HG02884 (cell line): ENCODE data around the gene LTC4S.

Source experiments
- ATAC-seq: cut with Tn5 transposase; IDR thresholded peaks from one replicate; pipeline ENCODE4 v1.9.1; 2021; ENCODE audit warnings: mild to moderate bottlenecking, moderate library complexity; ENCODE audit not compliant: unreplicated experiment

LTC4S gene

DNA sequence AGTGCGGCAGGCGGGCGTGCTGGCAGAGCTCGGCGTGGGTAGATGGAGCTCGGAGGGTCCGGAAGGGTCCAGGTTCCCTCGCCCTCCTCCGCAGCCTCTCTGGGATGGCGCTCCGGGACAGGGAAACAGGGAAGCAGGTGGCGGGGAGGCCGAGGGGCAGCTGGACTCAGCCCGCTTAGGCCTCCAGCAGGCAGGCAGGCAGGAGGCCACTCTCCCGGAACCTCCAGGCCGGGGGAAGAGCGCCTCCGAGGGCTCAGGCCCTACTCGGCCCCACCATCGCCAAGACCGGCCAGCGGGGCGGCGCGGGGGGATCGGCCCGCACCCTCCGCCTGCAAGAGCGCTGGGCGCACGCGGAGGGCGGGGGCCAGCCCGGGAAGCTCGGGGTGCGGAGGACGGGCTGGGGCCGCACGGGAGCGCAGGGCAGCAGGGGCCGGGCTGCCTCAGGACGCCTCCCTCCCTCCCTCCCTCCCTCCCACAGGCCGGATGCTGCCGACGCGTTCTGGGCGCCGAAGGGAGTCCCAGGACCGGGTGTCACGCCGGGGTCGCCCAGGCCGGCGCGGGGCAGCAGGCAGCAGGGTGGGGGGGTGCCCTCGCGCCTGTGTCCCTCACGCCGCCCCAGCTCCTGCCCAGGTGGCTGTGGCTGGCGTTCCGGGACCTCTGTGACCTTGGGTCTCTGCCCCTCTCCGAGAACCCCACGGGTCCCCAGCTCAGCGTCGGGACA, 11.9 kb downstream of the LTC4S start:
- ATAC-seq: peak; percentile 8

DNA sequence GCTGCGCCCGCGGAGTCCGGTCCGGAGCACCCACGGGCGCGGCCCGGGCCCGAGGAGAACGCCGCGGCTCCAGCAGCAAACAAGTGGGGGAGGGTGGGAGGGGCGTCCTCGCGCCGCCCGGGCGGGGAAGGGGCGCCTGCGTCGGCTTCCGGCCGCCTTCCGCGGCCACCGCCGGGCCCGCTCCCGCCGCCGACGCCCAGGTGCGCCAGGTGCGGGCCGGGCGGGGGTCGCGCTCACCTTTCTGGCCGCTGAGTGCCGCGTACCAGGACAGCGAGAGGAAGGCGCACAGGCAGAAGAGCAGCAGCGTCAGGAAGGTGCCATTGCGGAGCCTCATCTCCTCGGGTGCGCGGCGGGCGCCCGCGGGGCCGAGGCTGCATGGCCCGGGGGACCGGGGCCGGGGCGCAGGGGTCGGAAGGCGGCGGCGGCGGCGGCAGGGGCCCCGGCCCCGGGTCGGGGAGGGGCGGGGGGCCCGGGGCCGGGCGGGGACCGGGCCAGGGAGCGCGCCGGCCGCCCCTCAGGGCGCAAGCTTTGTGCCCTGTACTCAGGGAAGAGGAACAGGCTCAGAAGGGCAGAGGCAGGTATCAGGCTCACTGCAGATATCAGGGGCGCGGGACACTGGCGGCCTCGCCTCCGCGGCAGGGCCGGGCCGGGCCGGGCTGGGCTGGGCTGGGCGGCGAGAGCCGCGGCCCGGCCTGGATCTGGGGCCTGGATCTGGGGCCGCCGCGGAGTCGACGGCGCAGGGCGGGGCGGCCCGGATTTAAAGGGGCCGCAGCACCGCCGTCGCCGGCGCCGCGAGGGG, 12.7 kb downstream of the LTC4S start, which contains the start of gene MGAT4B:
TSS of gene MGAT4B (minus strand) at position 617 of the 799 bp plus-strand sequence. CDS start at position 334, 283 bp downstream.
- ATAC-seq: peak; percentile 69

DNA sequence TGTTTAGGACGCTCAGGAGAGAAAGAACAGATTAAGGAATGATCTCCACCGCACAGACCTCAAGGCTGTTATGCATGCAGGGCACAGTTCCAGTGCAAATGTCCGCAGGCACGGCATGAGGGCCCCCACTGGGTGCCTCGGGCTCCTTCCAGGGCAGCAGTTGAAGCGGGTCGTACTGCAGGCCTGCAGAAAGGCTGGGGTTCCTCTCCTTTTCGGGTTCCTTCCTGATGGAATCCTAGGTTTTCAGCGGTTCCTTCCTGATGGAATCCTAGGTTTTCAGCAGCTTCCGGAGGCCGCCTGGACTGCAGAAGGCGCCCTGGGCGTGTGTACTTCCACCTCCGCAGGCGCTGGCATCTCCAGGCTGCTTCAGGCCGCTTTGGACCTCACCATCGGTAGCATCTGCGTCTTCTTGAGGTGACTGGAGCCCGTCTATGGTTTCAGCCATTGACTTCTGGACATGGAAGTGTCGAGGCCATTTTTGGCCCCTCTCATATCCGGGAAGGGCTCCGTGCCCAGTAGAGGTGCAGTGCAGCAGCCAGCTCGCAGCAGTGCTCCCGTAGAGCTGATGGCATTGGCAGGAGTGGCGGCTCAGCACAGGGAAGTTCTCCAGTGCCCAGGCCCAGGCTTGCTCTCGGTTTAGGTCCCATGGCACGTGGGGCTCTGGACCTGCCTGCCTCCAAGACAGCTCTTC, 18.5 kb downstream of the LTC4S start:
- ATAC-seq: no peak

DNA sequence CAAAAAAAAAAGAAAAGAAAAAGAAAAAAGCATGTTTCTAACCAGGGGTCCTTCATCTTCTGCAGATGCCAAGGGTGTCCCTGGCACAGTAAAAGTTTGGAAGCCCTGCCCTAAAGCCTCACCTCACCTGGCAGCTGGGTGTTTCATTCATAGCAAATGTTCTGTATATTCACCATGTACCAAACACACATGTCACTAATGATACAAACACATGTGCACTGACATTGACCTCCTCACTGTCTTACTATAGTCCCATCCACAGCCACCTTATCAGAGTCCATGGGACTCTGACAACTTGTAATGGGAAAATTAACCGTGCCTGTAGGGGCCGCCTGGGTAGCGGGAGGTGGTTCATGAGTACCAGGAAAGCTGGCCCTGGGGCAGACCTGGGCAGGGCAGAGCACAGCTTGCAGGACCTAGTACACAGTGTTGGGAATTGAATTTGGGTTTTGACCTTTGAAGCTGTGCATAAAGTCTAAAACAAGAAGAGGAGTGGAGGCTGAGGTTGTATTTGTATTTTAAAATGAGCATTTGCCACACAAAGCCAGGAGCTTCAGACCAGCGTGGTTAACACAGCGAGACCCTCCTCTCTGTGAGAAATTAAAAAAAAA, 19.3 kb downstream of the LTC4S start:
- ATAC-seq: no peak

DNA sequence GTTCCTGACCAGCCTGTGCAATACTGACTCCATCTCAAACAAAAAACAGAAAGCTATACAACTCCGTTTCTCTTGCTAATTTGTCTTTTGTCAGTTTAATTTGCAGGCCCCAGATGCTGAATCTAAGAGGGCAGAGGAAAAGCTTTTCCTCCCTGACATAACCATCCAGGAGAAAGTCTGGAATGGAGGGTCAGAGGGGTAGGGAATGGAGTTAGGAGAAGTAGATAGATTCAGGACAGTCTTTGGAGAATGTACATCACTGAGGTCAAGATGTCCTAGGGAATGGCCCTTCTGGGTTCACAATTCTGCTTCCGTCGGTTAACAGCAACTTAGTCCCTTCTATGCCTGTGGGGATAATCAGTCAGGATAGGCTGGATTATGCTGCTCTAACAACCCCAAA, 20.3 kb downstream of the LTC4S start:
- no peak for ATAC-seq

DNA sequence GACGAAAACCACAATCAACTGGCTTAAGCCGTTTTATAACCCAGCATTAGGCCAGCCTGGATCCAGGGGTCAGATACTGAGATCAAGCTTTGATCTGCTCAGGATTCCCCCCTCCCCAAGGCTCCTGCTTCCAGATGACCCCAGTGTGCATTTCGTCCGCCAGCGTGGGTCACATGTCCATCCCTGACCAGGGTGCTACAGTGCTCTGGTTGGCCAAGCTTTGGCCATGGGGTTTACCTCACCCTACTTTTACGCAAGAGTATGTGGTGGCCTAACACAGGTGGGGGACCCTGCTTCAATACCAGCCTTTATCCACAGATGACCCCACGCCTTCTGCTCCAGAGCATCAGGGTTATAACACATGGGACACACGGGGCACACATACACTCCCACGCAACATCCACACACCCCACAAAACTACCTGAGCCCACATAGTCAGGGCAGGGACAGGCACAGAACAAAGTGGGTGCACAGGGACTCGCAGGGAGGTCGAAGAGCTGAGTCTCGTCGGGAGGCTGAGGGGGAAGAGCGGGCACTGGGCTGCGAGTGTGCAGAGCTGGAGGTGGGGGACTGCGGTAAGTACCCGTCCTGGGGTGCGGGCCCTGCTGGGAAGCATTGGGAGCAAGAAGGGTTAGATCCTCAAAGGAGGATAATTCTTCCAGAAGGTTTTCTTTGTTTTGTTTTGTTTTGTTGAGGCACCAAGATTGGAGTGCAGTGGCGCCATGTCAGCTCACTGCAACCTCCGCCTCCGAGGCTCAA, 21.9 kb downstream of the LTC4S start:
- no peak for ATAC-seq

DNA sequence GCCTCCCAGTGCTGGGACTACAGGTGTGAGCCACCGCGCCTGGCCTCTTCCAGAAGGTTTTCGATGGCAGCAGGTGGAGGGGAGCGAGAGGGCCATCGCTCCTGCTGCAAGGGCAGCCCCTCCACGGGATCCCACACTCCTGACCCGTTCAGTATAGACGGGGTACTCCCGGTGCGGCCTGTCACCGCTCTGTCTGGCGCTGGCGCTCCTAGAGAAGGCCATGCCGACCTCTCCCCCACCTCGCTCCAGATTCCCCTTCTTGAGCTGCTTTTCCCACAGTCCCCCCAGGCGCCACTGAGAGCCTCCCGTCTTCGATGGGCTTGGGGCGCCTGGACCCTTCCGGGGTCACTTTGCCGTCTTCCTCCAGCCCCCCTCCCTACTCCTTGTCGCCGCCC, 22.6 kb downstream of the LTC4S start:
- ATAC-seq: no peak

DNA sequence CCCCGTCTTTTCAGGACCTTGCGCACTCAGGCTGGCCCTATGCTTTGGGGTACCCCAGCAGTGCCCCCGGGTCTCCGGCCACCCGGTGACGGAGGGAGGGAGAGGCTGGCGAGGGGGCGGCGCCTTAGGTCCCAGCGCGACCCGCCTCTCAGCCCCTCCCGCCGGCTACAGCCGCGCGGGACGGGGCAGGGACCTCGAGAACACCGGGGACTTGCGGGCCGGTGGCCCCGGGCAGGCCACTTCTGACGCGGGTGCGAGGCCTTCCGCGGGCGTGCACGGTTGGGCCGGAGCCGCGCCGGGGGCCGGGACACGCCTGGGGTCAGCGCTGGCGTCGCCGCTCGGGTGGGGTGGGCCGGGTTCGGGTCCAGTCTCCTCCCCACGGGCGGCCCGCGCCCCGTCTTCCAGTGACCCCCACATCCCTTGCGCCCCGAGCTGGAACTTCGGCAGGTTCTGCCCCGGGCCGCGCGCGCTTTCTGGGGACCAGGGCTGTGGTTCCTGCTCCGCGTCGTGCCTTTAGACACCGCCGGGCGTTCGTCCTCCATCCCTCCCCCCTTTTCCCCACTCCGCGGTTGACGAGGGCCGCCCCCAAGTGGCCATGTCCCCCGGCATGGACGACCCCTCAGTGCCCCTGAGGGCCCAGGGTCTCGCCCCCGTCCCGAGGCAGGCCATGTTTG, 23.1 kb downstream of the LTC4S start:
- ATAC-seq: no peak

DNA sequence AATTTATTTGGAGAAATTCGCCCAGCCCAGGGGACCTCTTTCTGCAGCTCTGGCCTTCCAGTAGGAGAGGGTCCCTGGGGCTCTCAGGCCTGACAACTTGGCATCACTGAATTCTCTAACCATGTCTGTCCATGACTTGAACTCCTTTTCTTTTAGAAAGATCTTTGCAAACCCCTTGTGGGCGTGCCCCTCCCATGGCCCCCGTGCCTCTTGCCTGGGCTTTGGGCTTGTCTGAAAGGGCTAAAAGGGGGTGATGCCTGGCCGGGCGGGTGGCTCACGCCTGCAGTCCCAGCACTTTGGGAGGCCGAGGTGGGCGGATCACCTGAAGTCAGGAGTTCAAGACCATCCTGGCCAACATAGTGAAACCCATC, 23.7 kb downstream of the LTC4S start:
- no peak for ATAC-seq

DNA sequence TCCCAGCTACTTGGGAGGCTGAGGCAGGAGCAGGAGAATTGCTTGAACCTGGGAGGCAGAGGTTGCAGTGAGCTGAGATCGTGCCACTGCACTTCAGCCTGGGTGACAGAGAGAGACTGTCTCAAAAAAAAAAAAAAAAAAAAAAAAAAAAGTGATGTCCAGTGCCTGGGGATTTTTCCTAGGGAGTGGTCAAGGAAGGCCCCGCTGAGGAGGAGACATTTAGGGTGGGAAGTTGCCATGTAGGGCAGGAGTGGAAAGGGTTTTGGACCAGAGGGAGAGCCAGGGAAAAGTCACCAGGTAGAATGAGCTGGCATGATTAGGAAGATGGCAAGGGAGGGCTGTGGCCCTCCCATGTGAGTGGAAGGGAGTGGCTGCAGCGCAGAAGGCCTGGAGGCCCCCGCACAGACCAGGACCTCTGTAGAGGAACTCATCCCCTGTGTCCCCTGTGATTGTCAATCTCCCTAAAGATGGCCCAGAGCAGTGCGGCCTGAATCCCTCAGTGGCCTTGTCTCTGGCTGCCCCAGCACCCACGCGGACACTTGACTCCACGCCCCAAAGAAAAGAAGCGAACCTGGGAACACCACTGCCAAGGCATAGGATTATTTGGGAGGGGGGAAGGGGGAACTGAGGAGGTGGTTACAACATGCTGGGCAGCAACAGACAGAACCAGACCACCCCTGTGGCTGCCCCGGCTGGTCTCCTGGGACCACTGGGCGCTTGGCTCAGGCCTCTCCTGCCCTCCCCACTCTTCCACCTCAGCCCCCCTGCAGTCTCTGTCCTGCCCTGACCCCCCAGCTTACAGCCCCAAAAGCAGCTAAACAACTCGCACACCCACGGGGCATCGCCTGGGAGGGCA, 24.3 kb downstream of the LTC4S start:
- ATAC-seq: no peak

DNA sequence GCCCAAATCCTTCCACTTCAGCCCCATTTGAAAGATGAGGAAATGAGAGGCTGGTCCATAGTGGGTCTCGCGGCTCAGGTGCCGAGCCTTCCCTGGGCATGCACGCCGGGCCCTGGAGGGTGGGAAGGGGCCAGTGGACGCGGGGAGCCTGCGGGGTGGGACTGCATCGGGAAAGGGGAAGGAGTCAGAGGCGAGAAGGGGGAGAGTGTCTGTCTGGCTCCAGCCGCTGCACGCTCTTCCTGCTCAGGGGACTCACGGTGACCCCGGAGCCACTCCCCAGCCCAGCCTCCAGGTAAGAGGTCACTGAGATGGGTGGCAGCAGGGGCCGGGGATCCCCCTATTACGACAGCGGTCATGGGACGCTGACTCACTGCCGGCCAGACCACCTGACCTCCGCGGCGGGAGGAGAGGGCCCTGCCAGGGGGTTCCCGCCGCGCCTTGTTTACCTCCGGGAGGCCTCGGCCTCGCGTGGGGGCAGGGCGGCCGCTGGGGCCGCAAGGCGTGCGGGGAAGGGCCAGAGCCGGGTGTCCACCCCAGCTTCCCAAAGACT, 25.0 kb downstream of the LTC4S start:
- peak; percentile 54 for ATAC-seq

DNA sequence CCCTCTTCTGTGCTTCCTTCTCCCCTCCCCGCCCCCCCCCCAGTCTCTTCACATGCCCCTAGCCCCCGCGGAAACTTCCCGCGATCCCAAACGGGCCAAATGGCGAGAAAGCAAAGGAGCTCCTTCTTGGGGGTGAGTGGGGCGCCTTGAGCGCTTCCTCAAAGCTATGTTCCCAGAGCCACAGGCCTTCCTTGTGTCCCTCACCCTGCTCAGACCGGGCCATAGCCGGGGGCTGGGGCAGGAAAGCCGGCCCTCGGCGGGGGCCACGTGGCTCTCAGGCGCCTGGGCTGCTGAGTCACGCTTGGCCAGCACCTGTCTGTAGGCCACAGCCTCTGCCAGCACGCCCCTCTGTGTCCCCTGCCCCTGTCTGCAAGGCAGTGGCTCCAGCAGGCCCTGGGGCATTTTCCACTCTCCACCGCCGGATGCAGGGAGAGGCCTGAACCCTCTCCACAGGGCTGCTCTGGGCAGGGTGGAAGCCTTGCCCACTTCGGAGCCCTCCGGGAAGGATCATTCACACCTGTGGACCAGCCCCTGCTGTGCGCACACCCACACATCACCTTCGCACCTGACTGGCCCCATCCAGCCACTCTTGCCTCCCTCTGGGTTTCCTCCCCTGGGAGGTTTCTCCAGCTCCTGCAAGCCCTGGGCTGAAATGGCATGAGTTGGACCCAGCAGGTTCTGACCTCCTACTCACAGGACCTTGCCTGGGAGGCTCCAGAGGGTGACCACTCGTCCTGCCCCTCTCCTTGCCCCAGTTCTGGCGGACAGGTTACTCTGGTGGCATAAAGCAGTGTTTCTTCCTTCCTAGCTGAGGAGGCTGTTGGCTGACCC, 25.7 kb downstream of the LTC4S start:
- no peak for ATAC-seq

DNA sequence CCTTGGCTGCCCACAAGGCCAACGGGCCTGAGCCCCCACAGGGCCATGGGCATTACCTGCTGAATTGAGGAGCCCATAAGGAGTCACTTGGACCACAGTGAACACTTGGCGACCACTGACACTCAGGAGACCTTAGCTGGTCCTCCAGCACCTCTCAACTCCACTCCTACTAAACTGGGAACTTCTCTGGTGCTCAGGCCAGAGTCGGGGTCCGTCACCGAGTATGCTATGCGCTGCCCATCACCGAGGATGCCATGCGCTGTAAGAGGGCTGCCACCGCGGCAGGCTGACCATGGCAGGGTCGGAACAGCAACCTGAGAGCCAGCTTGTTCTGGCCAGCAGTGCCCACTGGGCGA, 26.3 kb downstream of the LTC4S start:
- no peak for ATAC-seq

DNA sequence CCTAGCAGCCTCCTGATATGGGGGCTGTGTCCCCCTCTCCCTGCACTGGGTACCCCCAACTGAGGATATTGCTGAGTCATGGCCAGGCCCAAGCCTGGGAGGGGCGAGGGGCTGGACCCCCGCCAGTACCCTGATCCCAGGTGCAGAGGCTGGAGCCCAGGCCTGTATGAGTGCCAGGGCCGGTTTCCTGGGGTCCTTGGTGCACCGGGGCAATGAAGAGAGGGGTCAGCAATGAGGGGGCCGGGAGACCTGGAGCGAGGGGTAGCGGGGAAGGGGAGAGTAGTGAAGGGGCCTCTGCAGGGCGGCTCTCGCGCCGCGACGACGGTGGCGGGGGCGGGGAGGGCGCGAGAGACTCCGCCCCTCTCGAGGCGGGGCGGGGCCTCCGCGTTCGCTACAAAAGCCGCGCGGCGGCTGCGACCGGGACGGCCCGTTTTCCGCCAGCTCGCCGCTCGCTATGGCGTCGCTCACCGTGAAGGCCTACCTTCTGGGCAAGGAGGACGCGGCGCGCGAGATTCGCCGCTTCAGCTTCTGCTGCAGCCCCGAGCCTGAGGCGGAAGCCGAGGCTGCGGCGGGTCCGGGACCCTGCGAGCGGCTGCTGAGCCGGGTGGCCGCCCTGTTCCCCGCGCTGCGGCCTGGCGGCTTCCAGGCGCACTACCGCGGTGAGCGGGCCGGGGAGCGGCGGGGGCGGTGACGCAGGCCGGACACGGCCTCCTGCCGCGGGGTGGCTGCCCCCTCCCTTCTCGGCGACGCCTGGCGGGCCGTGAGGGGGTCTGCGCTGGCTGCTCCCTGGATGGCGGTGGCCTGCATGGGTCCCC, 26.9 kb downstream of the LTC4S start, which contains the start of gene SQSTM1:
TSS of gene SQSTM1 (plus strand) at position 423 of the 815 bp plus-strand sequence. CDS start at position 455, 32 bp downstream.
- peak; percentile 42 for ATAC-seq

DNA sequence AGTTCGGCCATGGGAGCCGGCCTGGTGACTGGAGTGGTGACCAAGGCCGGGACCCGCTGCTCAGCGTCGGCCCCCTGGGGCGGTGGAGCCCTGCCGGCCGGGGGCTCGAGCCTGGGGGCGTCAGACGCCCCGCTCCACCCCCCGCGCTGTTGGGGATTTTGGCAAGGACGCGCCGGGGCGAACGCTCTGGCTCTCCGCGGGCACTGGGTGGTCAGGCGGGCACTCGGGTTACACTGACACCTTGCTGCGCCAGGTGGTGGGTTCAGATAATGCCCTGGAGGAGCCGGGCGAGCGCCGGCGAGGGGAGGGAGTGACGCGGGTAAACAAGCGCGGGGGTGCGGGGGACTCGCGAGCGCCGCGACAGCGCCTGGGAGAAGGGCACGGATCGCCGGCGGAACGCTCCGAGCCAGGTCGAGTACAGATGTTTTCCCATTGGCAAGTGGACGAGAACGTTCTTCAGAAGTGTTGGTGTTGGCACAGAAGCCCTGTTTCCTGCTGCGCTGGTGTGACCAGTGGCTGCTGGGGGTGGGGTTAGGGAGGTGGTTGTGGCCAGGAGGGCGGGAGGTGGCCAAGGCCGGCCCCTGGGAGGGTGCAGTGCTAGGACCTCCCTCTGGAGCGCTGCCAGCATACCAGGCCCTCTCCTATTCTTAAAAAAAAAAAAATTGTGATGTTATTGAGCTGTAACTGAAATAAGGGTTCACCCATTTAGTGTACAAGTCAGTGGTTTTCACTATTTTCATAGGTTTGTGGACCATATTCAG, 27.7 kb downstream of the LTC4S start:
- peak; percentile 36 for ATAC-seq

DNA sequence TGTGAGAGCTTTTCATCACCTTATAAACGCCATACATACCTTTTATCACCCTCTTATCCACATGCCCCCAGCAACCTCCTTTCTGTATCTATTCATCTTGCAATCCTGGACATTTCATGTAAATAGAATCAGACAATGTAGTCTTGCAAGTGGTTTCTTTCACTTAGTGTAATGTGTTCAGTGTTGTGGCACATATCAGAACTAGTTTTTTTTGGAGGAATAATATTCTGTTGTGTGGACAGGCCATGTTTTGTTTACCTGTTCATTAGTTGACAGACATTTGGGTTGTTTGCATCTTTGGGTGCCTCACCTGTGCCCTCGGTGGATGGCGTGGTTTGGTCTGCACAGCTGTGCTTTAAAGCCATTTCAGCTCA, 28.3 kb downstream of the LTC4S start:
- ATAC-seq: no peak
